CD8-positive, alpha-beta memory T cell (primary cell): Measurements from ENCODE around the gene FBXL15. TPM values are rescaled to one million over a fixed set of nuclear protein-coding genes. Genes with fewer than 3 reads are reported as not detected.
A peak's percentile ranks its signal among the peaks of the same experiment; 100 is the strongest.
"Not testable (repeated sequence)": the region's sequence is repeated elsewhere in the genome, so short reads cannot be mapped to it uniquely, and the experiment has no call there.

Experiments
- CTCF ChIA-PET: fragments of 350-600 bp; sonication (Branson Sonifier 250); formaldehyde crosslinking; loops from one replicate; lab custom pipeline; 2021; ENCODE audit warnings: antibody characterized with exemption; lab: Charles Lee
- POLR2A ChIA-PET: fragments of 350-600 bp; sonication (Branson Sonifier 250); formaldehyde crosslinking; loops from one replicate; lab custom pipeline; 2021; ENCODE audit warnings: antibody characterized with exemption; lab: Charles Lee
- DNase-seq, 5 donors: peaks; one replicate each; pipeline versions ENCODE4 v3.0.0 to v3.0.0-alpha.2; 2020 to 2022; ENCODE audit warnings: mixed read lengths in 1 of 5
- H3K27ac ChIP-seq: one replicate; pipeline ENCODE4 v1.7.0; 2013; ENCODE audit warnings: low read depth, mild to moderate bottlenecking, low read length, moderate library complexity
- H3K27me3 ChIP-seq: 2 replicates; pipeline ENCODE4 v1.7.0; 2013; ENCODE audit warnings: low read length, mild to moderate bottlenecking; ENCODE audit not compliant: insufficient read depth, poor library complexity, severe bottlenecking
- H3K36me3 ChIP-seq: 2 replicates; pipeline ENCODE4 v1.7.0; 2013; ENCODE audit warnings: mild to moderate bottlenecking, low read length, moderate library complexity; ENCODE audit not compliant: insufficient read depth
- H3K4me1 ChIP-seq: 2 replicates; pipeline ENCODE4 v1.7.0; 2013; ENCODE audit warnings: mild to moderate bottlenecking, low read length, moderate library complexity; ENCODE audit not compliant: insufficient read depth
- H3K4me3 ChIP-seq: 2 replicates; pipeline ENCODE4 v1.7.0; 2013; ENCODE audit warnings: mild to moderate bottlenecking, low read length
- H3K9me3 ChIP-seq: 2 replicates; pipeline ENCODE4 v1.7.0; 2013; ENCODE audit warnings: mild to moderate bottlenecking, low read length
- H3K27ac Mint-ChIP-seq, 8 donors: one replicate each; pipeline ENCODE4 v1.8.0; 2020 to 2021; ENCODE audit warnings: mixed read lengths in 8 of 8, mild to moderate bottlenecking in 6 of 8, inconsistent platforms in 3 of 8, moderate library complexity in 3 of 8
- H3K27me3 Mint-ChIP-seq, 2 donors: one replicate each; pipeline ENCODE4 v1.8.0; 2020 to 2021; ENCODE audit warnings: mixed read lengths in 2 of 2, mild to moderate bottlenecking in 1 of 2, moderate library complexity in 1 of 2
- H3K36me3 Mint-ChIP-seq, 3 donors: one replicate each; pipeline ENCODE4 v1.8.0; 2020 to 2021; ENCODE audit warnings: mixed read lengths in 3 of 3, inconsistent platforms in 1 of 3, mild to moderate bottlenecking in 1 of 3
- H3K4me1 Mint-ChIP-seq, 3 donors: one replicate each; pipeline ENCODE4 v1.8.0; 2020 to 2021; ENCODE audit warnings: mixed read lengths in 3 of 3, inconsistent platforms in 1 of 3, mild to moderate bottlenecking in 1 of 3
- H3K4me3 Mint-ChIP-seq, 7 donors: one replicate each; pipeline ENCODE4 v1.8.0; 2020 to 2021; ENCODE audit warnings: mixed read lengths in 7 of 7, mild to moderate bottlenecking in 6 of 7, moderate library complexity in 4 of 7, inconsistent platforms in 2 of 7
- H3K9me3 Mint-ChIP-seq, 5 donors: one replicate each; pipeline ENCODE4 v1.8.0; 2020 to 2022; ENCODE audit warnings: mixed read lengths in 5 of 5, mild to moderate bottlenecking in 3 of 5, moderate library complexity in 2 of 5, inconsistent platforms in 1 of 5
- polyA plus RNA-seq: library from polyadenylated mRNA; unstranded; fragments of 300-500 nt; fragmentation: Illumina TruSeq; gene quantifications from one replicate; pipeline ENCODE4 v1.2.3, GENCODE V29; 2021
- total RNA-seq, 2 experiments: library from RNA; stranded (reverse); gene quantifications; one replicate each; pipeline ENCODE4 v1.2.3, GENCODE V29; 2021

FBXL15 gene
- total and polyA plus RNA-seq, 3 experiments from 2014 or later, result 13.5 to 33.4 (median 16.3) TPM

DNA sequence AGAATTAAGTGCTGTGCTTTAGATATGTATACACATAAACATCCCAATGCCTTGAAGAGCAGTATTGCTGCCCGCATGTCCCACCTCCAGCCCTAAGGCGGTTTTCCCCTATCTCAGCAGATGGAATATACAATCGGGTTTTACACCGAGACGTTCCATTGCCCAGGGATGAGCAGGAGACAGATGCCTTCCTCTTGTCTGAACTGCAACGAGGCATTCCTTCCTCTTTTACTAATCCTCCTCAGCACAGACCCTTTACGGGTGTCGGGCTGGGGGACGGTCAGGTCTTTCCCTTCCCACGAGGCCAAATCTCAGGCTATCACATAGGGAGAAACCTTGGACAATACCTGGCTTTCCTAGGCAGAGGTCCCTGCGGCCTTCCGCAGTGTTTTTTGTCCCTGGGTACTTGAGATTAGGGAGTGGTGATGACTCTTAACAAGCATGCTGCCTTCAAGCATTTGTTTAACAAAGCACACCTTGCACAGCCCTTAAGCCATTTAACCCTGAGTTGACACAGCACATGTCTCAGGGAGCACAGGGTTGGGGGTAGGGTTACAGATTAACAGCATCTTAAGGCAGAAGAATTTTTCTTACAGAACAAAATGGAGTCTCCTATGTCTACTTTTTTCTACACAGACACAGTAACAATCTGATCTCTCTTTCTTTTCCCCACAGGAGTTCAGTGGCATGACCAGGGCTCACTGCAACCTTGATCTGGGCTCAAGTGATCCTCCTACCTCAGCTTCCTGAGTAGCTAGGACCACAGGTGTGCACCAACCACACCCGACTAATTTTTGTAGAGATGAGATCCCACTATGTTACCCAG is 34.2 kb downstream of the FBXL15 start:
- peak overlapping the region in 5 of 8 donors; percentile 22 to 71 (median 39) for H3K27ac Mint-ChIP-seq
- H3K36me3 ChIP-seq, CTCF ChIA-PET, H3K9me3 ChIP-seq, H3K27ac ChIP-seq, DNase-seq, H3K4me1 ChIP-seq, H3K27me3 Mint-ChIP-seq, H3K9me3 Mint-ChIP-seq, H3K4me3 ChIP-seq, POLR2A ChIA-PET, H3K27me3 ChIP-seq: not testable (repeated sequence)
- H3K36me3 Mint-ChIP-seq, result peaks cover 0 to 30% (median 0%) of the 10 kb centered on the region in 3 donors
- peaks cover 14 to 19% (median 16%) of the 10 kb centered on the region in 3 donors for H3K4me1 Mint-ChIP-seq
- H3K4me3 Mint-ChIP-seq, result peak overlapping the region in 1 of 7 donors; percentile 60

DNA sequence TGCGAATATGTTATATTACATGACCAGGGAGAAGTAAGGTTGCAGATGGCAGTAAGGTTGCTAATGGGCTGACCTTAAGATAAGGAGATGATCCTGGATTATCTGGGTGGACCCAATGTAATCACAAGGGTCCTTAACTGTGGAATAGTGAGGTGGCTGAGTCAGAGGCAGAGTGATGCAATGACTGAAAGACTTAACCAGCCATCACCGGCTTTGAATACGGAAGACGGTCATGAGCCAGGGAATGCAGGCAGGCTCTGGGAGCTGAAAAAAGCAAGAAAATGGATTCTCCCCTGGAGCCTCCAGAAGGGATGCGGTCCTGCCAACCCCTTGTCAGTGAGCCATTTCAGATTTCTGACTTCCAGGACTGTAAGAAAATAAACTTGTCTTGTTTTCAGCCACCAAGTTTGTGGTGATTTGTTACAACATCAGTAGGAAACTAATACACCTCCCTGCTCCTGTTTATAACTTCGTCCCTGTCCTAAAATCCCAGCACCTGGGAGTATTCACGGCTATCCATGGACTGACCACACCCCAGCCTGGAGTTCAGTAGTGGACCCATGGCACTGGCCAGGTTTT is 35.3 kb downstream of the FBXL15 start:
- Histone ChIP-seq H3K4me1 (peaks cover 15% of the 10 kb centered on the region), H3K9me3 (no peaks in the 10 kb centered on the region), H3K27me3 (no peaks in the 10 kb centered on the region), H3K36me3 (peaks cover 9% of the 10 kb centered on the region), H3K27ac (peak overlapping the region; percentile 38), H3K4me3 (no peak overlapping the region)
- Mint-ChIP-seq H3K36me3 (peaks cover 0 to 27% (median 0%) of the 10 kb centered on the region in 3 donors), H3K4me1 (peaks cover 15 to 24% (median 23%) of the 10 kb centered on the region in 3 donors), H3K9me3 (no peaks in the 10 kb centered on the region), H3K4me3 (no peak overlapping the region), H3K27me3 (peaks cover 0 to 2% of the 10 kb centered on the region in 2 donors), H3K27ac (peak overlapping the region in 2 of 8 donors; percentile 51 to 72)
- ChIA-PET POLR2A (no interaction called here), CTCF (no interaction called here)
- no peak for DNase-seq

DNA sequence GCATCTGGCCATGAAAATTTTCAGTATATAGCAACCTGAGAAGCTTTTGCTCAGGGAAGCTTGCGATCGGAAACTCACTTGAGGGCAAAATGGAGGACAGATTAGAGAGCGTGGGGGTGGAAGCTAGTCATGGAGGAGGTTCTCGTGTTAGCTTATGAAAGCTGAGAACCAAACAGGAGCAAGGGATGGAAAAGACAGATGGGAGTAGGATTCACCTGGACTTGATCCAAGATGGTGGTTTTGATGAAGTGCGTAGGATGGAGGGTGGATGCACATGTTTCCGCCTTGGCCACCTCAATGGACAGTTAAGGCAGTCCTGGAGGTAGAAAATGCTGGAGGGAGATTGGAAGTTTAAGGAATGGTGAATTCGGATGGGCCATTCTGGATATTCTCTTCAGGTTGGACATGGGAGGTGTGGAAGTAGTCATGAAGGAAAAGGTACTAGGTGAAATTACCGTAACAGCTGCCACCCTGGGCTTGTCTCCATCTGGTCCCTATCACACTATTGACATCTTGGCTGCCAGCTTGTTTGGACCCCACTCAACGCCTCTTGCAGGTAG is 37.0 kb downstream of the FBXL15 start:
- CTCF ChIA-PET, result interaction anchor here (0.9 to 1.3 kb wide), 3 partner anchors 21 to 126 kb away, joined by 3 read pairs; no protein-coding TSS in a partner anchor
- Mint-ChIP-seq H3K4me3 (peak overlapping the region in 1 of 7 donors; percentile 47), H3K4me1 (peaks cover 22 to 29% (median 28%) of the 10 kb centered on the region in 3 donors), H3K36me3 (peaks cover 0 to 19% (median 0%) of the 10 kb centered on the region in 3 donors), H3K27ac (peak overlapping the region in 6 of 8 donors; percentile 15 to 86 (median 32)), H3K9me3 (no peaks in the 10 kb centered on the region), H3K27me3 (peaks cover 0 to 4% of the 10 kb centered on the region in 2 donors)
- H3K27me3 ChIP-seq, result no peaks in the 10 kb centered on the region
- H3K36me3 ChIP-seq, result peaks cover 7% of the 10 kb centered on the region
- H3K4me1 ChIP-seq, result peaks cover 15% of the 10 kb centered on the region
- no peaks in the 10 kb centered on the region for H3K9me3 ChIP-seq
- no peak overlapping the region for H3K4me3 ChIP-seq
- no peak for DNase-seq
- H3K27ac ChIP-seq, result no peak overlapping the region
- POLR2A ChIA-PET, result no interaction called here

DNA sequence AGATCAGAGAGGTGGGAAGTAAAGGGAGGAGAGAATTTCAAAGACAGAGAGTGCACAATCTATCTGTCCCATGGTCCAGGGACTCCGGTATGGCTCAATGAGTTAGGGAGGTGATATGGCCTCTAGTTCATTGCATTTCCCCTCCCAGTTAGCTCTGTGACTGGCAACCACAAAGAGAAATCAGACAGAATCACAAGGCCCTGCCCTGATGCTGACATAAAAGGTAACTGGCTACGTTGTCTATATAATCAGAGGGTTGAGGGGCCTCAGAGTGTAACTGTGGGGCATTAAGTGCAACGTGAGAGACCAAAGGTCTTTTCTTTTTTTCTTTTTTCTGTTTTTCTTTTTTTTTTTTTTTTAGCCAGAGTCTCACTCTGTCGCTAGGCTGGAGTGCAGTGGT is 38.0 kb downstream of the FBXL15 start:
- peaks cover 15% of the 10 kb centered on the region for H3K4me1 ChIP-seq
- CTCF ChIA-PET, result interaction anchor here (0.9 to 1.3 kb wide), 2 partner anchors 20 to 125 kb away, joined by 3 read pairs; no protein-coding TSS in a partner anchor
- POLR2A ChIA-PET, result interaction anchor here (0.9 kb wide), 1 partner anchor 340 kb away, joined by 4 read pairs; no protein-coding TSS in a partner anchor
- no peak overlapping the region for H3K27ac ChIP-seq
- Mint-ChIP-seq H3K4me1 (peaks cover 20 to 28% (median 22%) of the 10 kb centered on the region in 3 donors), H3K9me3 (no peaks in the 10 kb centered on the region), H3K36me3 (peaks cover 0 to 13% (median 1%) of the 10 kb centered on the region in 3 donors), H3K4me3 (peak overlapping the region in 1 of 7 donors; percentile 19), H3K27me3 (peaks cover 0 to 4% of the 10 kb centered on the region in 2 donors), H3K27ac (peak overlapping the region in 3 of 8 donors; percentile 22 to 82 (median 80))
- H3K36me3 ChIP-seq, result peaks cover 5% of the 10 kb centered on the region
- H3K9me3 ChIP-seq, result no peaks in the 10 kb centered on the region
- H3K27me3 ChIP-seq, result no peaks in the 10 kb centered on the region
- DNase-seq, result no peak
- H3K4me3 ChIP-seq, result no peak overlapping the region

DNA sequence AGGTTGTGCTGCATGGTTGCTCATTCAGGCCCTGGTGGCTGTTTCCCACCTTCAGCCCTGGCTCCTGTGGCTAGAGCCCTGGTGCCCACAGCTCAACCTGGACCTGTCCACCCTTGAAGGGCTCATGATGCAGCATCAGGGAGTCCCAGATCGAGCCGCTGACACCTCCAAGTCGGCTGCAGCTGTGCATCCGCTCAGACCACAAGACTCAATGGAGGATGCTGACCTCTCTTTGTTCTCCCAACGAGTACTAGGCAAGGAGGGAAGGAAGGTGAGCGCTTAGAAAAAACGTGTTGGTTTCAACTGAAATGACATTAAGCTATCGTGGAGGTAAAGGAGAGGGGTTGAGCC is 40.2 kb downstream of the FBXL15 start:
- peaks cover 21 to 29% (median 22%) of the 10 kb centered on the region in 3 donors for H3K4me1 Mint-ChIP-seq
- H3K36me3 Mint-ChIP-seq, result peaks cover 0 to 5% (median 2%) of the 10 kb centered on the region in 3 donors
- Histone ChIP-seq H3K36me3 (peaks cover 5% of the 10 kb centered on the region), H3K4me1 (peaks cover 15% of the 10 kb centered on the region), H3K9me3 (no peaks in the 10 kb centered on the region), H3K27ac (no peak overlapping the region), H3K4me3 (peak overlapping the region; percentile 82), H3K27me3 (no peaks in the 10 kb centered on the region)
- ChIA-PET POLR2A (interaction anchor here (0.6 to 4.3 kb wide), 6 partner anchors 10 to 125 kb away, joined by 3 to 54 read pairs (median 5); partner anchors contain the start of genes ACTR1A, C10orf95, NFKB2 and SUFU), CTCF (interaction anchor here (0.7 to 2.8 kb wide), 9 partner anchors 10 to 123 kb away, joined by 3 to 23 read pairs (median 4); partner anchors contain the start of genes ACTR1A, C10orf95 and NFKB2)
- peak overlapping the region; percentile 53 to 93 (median 84) for H3K27ac Mint-ChIP-seq
- DNase-seq, result no peak
- peak overlapping the region; percentile 84 to 94 (median 89) for H3K4me3 Mint-ChIP-seq
- peaks cover 0 to 4% of the 10 kb centered on the region in 2 donors for H3K27me3 Mint-ChIP-seq
- no peaks in the 10 kb centered on the region for H3K9me3 Mint-ChIP-seq

DNA sequence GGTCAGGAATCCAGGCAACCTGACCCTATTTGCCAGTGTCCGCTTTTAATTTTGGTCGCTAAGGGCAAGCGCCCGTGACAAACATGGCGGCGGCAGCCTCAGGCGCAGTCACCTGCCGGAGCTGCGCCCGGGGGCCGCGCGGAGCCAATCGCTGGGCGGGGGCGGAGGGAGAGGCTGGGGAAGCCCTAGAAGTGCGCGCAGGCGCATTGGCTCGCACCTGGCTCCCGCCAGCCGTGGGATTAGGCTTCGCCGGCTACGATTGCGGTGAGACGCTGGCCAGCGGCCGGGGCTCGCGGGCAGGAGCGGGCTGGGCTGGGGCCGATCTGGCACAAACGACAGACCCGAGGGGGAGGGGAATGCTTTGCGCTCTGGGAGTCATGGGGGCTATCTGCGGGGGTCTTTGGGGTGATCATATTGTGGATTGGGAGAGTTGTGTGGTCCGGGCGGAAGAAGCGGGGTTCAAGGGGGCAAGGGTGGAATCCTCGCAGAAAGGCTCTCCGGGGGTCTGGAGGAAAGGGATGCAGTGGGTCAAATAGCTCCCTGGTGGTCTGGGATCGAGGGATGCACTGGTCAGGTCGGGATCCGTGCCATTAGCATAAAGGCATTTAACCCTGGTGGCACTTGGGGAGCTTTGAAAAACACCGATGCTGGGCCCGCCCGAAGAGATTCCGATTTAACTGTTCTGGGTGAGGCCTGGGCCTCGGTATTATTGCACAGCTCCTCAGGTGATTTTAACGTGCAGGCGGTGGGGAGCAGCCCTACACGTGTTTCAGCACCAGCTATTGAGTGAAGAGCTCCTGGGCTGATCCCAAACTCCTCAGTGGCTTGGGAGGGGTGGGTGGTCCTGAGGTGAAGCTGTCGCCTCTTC is 40.8 kb downstream of the FBXL15 start:
- Mint-ChIP-seq H3K4me3 (peak overlapping the region; percentile 84 to 94 (median 89)), H3K9me3 (no peaks in the 10 kb centered on the region), H3K4me1 (peaks cover 21 to 29% (median 22%) of the 10 kb centered on the region in 3 donors), H3K36me3 (peaks cover 0 to 2% (median under 1%) of the 10 kb centered on the region in 3 donors), H3K27me3 (peaks cover 0 to 4% of the 10 kb centered on the region in 2 donors), H3K27ac (peak overlapping the region in 7 of 8 donors; percentile 53 to 93 (median 84))
- ChIA-PET POLR2A (interaction anchor here (0.6 to 4.3 kb wide), 7 partner anchors 10 to 66 kb away, joined by 3 to 54 read pairs (median 4); partner anchors contain the start of genes ACTR1A, C10orf95, FBXL15 and NFKB2), CTCF (interaction anchor here (0.7 to 2.8 kb wide), 12 partner anchors 10 to 231 kb away, joined by 3 to 23 read pairs (median 6); partner anchors contain the start of genes ACTR1A, C10orf95 and NFKB2)
- peak overlapping the region; percentile 82 for H3K4me3 ChIP-seq
- H3K4me1 ChIP-seq, result peaks cover 15% of the 10 kb centered on the region
- peaks cover 2% of the 10 kb centered on the region for H3K36me3 ChIP-seq
- no peak overlapping the region for H3K27ac ChIP-seq
- H3K27me3 ChIP-seq, result no peaks in the 10 kb centered on the region
- DNase-seq, result peak; percentile 87 to 95 (median 91)
- no peaks in the 10 kb centered on the region for H3K9me3 ChIP-seq
